Activated CD4-positive, CD25-positive, alpha-beta regulatory T cell treated with anti-CD3 and anti-CD28 coated beads, Interleukin-2, amount 50 U/mL, for 16 hours (primary cell): ENCODE measurements around the gene CHID1.

ENCODE experiments used
- DNase-seq: peaks from one replicate; pipeline ENCODE4 v3.0.0-alpha.2; 2020; ENCODE audit warnings: low read depth, low spot score

CHID1 gene

DNA sequence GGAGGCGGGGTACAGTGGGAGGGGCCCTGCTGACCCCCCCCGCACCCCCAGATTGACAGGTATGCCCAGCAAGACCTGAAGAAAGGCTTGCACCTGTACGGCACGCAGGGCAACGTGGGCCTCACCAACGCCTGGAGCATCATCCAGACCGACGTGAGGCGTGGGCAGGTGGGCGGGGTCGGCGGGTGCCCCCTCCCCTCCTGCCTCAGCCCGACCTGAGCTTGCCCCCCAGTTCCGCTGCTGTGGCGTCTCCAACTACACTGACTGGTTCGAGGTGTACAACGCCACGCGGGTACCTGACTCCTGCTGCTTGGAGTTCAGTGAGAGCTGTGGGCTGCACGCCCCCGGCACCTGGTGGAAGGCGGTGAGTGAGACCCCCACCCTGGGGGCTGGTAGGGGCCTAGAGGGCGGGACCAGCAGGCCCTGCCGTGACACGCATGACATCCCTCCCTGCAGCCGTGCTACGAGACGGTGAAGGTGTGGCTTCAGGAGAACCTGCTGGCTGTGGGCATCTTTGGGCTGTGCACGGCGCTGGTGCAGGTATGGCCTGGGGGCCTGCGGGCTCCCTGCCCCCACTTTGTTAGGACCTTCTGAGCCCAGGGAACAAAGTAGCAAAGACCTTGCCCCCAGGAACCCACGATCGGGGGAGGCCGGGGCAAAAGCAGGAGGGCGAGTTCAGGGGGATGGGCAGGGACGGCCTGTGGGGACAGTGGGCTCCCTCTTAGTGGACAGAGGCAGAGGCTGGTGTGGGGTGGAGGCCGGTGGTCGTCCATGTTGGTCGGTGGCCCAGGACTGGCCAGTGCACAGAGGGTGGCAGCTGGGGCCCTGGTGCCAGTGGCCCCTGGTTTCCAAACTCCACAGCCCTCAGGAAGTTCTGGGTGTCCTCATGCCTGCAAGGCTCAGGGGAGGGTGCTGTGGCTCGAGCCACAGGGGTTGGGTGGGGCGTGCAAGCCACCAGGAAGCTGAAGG, 44.9 kb downstream of the CHID1 start:
- no peak for DNase-seq

DNA sequence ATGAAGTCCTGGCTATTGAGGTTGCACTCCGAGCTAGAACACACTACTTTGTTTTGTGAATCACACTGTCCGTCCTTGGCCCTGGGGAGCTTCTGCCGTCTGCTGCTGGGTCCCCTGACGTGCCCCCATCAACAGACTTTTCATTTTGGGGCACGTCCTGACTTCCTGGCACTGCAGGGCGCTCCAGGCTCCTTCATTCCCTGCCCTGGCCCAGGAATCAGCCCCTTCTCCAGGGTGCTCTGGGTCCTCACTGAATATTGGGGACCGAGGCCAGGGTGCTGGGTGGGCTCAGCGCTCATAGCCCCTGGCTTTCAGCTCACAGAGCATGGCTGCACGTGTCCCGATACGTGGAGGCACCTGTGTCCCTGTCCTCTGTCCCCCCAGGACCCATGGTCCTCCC, 45.7 kb downstream of the CHID1 start:
- DNase-seq = no peak

DNA sequence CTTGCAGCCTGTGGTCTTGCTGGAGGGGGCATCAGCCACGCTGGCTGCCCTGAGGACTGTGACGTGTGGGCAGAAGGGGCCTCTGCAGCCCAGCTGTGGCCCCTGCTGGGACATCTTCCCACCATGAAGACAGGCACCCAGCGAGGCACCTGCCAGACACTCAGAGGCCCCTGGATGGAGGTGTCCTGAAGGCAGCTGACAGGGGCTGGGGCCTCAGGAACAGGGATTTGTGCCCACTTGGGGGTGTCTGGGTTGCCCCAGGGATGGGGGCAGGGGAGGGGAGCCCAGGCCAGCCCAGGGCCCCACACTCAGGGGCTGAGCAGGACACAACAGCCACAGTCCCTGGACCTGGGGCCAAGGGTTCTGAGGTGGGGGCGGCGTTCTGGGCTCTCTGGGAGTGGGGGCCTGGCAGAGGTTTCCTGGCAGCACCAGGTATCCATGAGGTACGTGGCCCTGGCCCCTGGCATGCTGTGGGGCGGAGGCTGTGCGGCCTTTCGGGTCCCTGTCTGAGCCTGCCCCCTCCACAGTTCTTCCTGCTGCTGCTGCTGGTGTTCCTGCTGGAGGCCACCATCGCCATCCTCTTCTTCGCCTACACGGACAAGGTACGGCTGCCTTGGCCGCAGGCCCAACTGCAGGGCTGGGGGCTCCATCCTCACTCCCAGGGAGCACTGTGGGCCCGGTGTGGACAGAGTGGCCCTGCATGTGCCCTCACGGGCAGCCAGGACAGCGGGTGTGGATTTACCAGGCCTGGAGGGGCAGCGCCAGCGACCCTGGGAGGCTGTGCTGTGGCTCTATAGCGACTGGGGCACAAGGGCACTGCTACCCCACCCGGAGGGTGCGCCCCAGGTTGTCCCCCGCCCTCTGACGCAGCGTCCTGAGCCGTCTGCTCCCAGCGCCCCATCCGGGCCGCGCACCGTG, 46.4 kb downstream of the CHID1 start:
- DNase-seq = no peak

DNA sequence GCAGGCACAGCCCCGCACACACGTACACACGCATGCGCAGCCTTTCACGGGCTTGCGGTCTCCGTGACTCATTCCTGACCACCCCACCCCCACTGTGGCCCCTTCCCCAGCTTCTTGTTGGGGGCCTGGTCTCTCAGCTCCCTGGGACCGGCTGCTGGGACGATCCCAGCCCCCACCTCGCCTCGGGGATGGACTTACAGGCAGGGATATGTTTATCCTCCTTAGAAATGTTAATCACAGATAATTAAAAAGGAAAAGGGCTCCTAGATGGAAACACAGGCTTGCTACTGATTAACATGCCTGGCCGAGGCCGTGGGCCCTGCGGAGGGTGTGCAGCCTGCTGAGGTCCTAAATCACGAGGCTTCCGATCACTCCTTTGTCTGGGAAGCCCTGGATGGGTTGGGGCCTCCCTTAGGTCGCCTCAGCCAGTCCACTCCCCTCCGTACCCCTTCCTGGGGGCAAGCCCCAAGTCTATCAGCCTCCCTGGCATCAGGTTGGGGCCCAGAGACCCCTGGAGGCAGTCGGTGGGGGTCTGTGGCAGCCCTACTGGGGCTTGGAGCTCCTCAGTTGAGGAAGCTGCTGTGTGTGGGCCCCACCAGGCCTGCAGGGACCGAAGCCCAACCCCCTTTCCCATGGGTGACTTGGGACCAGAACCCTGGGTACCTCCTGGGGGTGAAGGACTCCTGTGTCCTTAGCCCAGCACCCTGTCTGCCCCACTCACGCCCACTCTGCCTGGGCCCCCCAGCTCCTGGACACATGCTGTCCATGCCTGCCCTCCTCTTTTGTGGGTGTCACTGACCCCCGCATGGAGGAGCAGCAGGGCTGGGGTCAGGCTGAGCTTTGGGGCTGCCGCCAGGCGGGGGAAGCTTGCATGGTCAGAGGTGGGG, 47.3 kb downstream of the CHID1 start:
- DNase-seq = no peak

DNA sequence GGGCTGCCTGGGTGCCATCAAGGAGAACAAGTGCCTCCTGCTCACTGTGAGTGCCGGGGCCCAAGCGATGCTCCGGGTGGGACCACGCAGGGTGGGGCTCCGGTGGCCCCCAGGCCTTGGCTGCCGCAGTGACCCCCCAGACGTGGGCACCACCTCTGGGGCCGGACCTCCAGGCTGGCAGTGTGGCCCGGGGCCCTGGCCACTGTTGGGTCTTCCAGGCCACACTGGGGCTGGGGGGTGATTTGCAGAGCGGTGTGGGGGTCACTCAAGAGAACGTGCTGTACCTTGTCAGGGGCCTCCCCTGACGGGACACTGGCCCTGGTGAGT, 48.0 kb downstream of the CHID1 start:
- DNase-seq = no peak

DNA sequence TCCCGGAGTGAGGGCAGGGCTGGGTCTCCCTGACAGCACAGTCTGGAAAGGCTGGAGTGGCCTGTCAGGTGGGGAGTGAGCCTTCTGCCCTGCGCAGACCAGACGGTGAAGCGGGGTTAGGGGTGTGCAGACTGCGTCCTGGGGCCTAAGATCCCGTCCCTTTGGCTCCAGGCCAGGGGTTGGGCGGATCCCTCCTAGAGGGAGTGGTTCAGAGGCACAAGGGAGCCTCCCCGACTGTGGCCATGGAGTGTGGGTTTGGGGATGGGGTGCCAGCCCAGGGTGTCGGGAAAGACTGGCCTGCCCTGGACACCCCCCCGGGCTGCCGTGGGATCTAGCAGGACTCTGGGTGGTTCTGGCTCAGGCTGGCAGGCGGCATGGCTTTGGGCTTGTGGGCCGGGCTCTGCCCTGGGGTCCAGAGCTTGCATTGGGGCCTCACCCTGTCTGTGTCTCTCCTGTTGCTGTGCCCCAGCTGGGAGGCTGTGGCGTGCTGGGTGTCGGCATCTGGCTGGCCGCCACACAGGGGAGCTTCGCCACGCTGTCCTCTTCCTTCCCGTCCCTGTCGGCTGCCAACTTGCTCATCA, 48.4 kb downstream of the CHID1 start:
- no peak for DNase-seq

DNA sequence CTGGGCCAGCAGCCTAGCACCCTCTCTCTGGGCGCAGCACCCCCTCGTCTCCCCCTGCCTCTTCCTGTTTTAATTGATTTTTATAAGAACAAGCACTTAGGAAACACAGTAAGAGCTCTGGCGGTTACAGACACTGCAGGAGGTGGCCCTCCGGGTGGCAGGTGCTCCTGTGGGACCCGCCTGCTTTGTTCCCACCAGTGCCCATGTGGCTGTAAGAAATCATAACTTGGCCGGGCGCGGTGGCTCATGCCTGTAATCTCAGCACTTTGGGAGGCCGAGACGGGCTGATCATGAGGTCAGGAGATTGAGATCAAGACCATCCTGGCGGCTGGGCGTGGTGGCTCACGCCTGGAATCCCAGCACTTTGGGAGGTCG, 49.5 kb downstream of the CHID1 start:
- DNase-seq = no peak

DNA sequence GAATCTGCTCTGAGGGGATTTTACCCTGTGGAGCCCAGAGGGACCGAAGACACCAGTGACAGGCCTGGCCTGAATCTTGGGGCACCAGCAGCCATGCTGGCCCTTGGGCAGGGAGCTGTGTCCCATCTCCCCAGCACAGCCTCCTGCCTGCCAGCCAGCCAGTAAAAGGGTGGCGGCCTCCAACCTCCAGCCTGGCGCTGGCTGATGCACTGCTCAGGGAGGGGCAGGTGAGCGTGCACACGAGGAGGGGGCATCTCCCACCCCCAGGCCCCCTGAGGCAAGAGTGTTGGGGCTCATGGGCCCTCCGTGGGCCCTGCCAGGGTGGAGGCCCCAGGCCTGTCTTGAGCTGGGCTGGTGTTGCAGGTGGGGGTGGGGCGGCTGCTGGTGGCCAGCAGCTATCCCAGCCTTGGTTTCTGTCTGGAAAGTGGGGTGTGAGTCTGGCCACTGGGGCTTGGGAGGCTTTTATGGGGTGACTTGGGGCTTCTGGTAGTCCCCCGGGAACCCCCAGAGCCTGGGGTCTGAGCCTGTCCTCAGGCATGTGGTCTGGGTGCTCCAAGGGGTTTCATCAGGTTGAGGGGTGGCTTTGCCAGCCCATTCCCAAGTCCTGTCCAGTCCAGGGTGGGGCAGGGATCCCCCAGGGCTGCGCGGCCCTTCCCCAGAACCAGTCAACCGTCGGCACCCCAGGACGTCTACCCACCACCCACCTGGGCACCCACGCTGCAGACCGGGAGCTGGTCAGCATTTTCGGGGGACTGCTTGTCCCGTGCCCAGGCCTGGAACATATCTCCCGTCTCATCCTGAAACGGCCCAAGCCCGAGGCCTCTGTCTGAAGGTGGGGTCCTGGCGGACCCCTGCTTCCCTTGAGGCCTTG, 50.1 kb downstream of the CHID1 start:
- no peak for DNase-seq

DNA sequence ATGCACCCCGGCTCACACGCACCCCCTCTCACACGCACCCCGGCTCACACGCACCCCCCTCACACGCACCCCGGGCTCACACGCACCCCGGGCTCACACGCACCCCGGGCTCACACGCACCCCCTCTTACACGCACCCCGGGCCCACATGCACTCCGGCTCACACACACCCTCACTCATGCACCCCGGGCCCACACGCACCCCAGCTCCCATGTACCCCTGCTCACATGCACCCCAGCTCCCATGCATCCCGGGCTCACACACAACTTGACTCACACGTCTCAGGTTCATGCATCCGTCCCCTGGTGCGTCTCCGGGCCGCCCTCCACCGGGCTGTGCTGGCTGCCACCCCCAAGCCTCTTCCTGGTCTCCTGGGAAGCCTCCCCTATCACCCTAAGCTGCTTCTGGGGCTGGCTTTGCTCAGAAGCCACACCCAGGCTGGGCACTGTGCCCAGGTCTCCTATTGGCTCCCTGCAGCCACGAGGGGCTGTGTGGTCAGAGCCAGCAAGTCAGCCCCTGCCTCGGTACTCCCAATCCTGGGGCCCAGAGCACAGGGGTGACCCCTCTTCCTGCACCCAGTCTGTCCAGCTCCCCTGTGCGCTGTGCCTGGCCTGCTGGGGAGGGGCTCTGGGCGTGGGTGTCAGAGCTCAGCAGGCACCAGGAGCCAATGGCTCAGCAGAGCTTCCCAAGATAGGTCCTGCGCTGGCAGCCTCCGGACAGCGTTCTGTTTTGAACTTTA, 51.0 kb downstream of the CHID1 start:
- no peak for DNase-seq

DNA sequence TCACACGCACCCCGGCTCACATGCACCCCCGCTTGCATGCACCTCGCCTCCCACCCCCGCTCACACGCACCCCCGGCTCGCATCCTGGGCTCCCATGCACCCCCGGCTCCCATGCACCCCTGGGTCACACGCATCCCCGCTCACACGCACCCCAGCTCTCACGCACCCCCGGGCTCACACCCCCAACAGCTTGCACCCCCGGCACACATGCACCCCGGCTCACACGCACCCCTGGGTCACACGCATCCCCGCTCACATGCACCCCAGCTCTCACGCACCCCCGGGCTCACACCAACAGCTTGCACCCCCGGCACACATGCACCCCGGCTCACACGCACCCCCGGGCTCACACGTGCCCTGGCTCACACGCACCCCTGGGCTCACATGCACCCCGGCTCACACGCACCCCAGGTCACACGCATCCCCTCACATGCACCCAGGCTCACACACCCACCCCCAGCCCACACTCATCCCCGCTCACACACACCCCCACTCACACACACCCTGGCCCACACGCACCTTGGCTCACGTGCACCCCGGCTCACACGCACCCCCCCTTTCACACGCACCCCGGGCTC, 51.8 kb downstream of the CHID1 start:
- no peak for DNase-seq

DNA sequence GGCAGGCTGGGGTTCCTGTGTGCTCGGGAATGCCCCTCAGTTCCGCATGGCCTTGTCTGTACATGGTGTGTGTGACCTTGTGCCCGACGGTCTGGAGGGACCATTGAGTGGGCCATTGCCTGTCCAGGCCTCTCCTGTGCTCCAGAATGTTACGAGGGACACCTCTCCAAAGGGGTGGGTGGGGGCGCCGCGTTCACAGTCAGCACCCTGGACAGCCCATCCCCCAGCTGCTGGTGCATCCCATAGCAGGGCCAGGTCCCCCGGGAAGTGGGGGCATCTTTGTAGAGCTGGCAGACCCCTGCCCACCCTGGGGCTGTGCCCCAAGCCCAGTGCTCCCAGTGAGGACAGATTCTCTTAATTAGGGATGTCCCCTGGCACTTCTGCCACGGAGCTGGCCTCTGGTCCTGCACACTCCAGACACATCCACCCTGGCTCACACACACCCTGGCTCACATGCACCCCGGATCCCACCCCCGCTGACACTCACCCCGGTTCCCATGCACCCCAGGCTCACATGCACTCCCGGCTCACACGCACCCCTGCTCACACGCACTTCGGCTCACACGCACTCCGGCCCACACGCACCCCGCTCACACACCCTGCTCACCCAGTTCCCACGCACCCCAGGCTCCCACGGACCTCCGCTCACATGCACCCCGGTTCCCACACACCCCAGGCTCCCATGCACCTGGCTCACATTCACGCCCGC, 52.4 kb downstream of the CHID1 start:
- DNase-seq = no peak

DNA sequence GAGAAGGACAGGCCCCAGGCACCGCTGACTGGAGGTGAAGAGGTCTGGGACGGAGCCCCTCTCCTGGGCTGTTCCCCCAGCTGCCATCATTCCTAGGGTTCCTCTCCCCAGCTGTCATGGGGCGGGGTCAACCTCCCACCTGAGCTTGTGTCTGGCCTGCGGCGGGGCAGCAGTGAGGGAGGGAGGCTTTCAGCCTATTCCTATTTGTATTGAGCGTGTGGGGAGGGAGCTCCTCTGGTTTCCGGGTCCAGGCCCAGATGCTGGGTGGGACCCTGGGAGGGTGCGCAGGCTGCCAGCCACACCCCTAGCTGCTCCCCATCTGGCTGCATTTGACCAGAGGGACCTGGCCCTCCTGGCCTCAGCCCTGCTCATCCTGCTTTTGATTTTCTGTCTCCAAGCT, 54.2 kb downstream of the CHID1 start:
- DNase-seq = no peak

DNA sequence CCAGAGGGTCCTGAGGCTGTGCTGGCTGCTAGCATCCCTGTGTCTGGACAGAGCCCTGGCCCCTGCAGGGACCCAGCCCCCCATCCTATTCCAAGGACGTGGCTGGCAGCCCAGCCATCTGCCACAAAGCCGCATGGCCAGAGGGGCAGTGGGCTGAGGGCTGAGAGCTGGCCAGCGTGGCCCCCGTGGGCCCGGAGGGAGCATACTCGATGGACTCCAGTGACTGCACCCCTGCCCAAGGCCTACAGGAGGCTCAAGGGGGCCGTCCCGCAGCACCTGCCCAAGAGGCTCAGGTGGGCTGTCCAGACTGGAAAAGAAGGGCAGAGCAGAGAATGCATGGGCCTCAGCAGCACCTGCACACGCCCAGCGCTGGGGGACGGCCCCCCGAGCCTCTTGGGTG, 54.8 kb downstream of the CHID1 start:
- DNase-seq = no peak

DNA sequence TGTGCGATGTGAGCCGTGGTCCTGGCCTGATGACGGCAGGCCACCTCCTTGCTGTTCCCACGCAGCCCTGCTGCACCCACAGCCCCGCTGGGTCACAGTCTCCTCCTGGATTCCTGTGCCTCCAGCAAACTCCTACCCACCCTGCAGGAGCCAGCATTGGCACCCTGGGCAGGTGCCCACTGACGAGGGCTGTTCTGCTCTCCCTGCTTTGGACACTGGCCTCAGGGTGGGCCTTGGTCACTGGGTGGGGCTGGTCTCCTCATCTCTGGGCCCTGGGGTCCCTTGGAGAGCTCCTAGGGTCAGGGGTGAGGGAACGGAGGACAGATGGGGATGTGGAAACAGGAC, 55.3 kb downstream of the CHID1 start:
- DNase-seq = no peak

DNA sequence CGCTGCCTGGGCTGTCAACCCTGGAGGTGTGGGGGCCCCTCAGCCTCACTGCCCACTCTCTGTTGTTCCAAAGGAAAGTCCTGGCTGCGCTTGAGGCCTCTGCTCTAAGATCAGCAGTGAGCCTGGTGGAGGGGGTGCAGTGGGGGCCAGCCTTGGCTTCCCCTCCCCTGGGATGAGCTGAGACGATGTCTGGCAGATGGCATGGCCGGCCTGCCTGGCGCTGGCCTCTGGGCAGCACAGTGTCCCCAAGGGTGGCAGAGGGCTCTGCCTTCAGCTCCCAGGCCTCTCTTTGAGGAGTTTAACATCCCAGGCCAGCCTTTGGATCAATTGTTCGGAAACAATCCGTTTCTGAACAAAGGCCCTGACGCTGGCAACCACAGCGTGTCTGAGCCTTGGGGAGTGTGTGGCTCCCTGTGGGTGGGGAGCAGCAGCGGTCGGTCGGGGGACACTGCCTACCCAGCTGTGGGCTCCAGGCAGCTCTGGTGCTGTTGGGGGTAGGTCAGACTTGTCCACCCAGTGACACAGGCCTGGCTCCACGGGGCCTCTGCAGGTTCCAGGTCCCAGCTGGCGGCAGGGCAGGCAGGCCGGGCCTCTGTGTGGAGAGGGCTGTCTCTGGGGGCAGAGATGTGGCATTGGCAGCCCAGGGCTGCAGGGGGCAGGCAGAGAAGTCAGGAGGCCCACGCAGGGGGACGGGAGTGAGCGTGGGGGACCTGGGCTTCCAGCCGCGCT, 55.8 kb downstream of the CHID1 start:
- DNase-seq = no peak

DNA sequence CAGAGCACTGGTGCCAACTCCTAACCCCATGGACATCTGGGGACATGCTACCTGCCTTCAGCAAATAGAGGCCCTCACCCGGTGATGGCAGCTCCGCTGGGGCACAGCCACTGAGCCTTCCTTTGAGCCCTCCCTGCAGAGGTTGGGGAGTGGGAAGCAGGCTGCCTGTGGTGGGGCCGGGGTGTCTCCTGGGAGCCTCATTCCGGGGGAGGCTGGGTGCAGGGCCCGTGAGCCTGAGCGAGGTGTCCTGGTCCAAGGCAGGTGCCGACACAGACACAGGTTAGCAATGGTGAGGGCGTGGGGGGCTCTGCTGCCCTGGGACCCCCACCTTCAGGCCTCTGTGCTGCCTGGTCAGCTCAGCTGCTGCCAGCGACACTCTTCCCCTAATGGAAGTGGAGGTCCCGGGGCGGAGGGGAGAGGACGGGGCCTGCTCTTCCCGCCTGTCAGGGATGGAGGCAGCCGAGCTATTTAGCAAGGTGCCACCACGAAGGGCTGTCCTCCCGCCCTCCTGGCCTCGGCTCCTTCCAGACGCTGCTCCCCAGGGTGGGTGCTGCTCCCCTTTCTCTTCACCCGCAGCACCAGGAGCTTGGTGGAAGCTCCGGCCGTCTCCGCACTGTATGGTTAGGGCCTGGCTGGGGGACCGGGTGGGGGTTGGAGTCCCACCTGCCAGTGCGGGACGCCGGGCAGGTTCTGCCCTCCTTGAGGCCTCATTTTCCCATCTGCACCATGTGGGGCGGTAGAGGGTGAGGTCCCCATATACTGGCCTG, 56.7 kb downstream of the CHID1 start:
- DNase-seq = no peak

DNA sequence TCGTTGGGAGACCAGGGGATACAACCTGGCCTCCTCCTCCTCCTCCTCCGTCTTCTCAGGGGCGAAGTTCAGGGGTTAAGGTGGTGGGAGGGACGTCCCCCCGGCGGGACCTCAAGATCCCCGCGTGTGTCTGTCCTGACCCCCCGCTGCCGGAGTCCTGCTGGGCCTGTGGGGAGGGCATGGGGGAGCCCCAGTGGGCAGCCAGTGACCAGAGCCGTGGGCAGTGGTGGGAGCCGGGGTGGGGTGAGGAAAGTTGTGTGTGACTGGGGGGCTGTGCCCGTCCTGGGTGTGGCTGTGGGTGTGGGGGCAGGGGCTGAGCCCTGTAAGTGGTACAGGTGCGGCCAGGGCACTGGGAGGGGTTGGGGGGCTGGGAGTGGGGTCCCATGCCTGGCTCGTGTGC, 57.8 kb downstream of the CHID1 start:
- DNase-seq = no peak
